PC-3 (cell line): ENCODE measurements around the gene NUP210L. TPM values are rescaled to one million over a fixed set of nuclear protein-coding genes. Genes with fewer than 3 reads are reported as not detected.

Experiments used
- ATAC-seq: fragments of 200-7000 bp; cut with Tn5 transposase; 2 replicates; pipeline ENCODE4 v1.9.1; 2020; ENCODE audit warnings: mild to moderate bottlenecking, moderate library complexity
- BruUV-seq: library from RNA; stranded (reverse); fragments of 400-500 nt; replicated peaks from 2 replicates; lab custom pipeline; 2021; lab: Mats Ljungman, UMichigan
- CTCF ChIA-PET: fragments of 300-600 bp; sonication (Branson Sonifier 250); formaldehyde crosslinking; loops from one replicate; lab custom pipeline; 2022; ENCODE audit warnings: antibody characterized with exemption; lab: Charles Lee
- POLR2A ChIA-PET: fragments of 300-600 bp; sonication (Branson Sonifier 250); formaldehyde crosslinking; loops from one replicate; lab custom pipeline; 2022; ENCODE audit warnings: antibody characterized with exemption; ENCODE audit not compliant: unreplicated experiment; lab: Charles Lee
- DNase-seq: peaks from one replicate; pipeline ENCODE4 v3.0.0-alpha.2; 2015
- H2AFZ ChIP-seq: fragments of 300-600 bp; sonication (generic); 2 replicates; pipeline ENCODE4 v1.6.0; 2016; ENCODE audit warnings: antibody characterized with exemption, low read length
- H3F3A ChIP-seq: fragments of 300-600 bp; sonication (generic); one replicate; pipeline ENCODE4 v1.6.0; 2017; ENCODE audit warnings: antibody characterized with exemption, low read length, control low read depth, mild to moderate bottlenecking; ENCODE audit not compliant: unreplicated experiment
- H3K27ac ChIP-seq: fragments of 300-600 bp; sonication (generic); 2 replicates; pipeline ENCODE4 v1.5.1; 2016; ENCODE audit warnings: mild to moderate bottlenecking, low read length
- H3K27me3 ChIP-seq: fragments of 300-600 bp; sonication (generic); 2 replicates; pipeline ENCODE4 v1.6.1; 2016; ENCODE audit warnings: low read length, mixed read lengths
- H3K36me3 ChIP-seq: fragments of 300-600 bp; sonication (generic); 2 replicates; pipeline ENCODE4 v1.6.1; 2016; ENCODE audit warnings: low read depth, mixed run types, low read length, mixed read lengths
- H3K4me1 ChIP-seq: fragments of 300-600 bp; sonication (generic); 2 replicates; pipeline ENCODE4 v1.5.1; 2016; ENCODE audit warnings: low read length; ENCODE audit not compliant: insufficient read depth
- H3K4me2 ChIP-seq: fragments of 300-600 bp; sonication (generic); 2 replicates; pipeline ENCODE4 v1.6.0; 2016; ENCODE audit warnings: low read length
- H3K4me3 ChIP-seq: fragments of 300-600 bp; sonication (generic); 2 replicates; pipeline ENCODE4 v1.5.1; 2016; ENCODE audit warnings: mild to moderate bottlenecking, low read length, mixed read lengths
- H3K79me2 ChIP-seq: fragments of 300-600 bp; sonication (generic); 2 replicates; pipeline ENCODE4 v1.6.1; 2017; ENCODE audit warnings: low read length, mixed read lengths
- H3K9ac ChIP-seq: fragments of 300-600 bp; sonication (generic); 2 replicates; pipeline ENCODE4 v1.6.0; 2016; ENCODE audit warnings: mild to moderate bottlenecking, low read length
- H3K9me2 ChIP-seq: fragments of 300-600 bp; sonication (generic); replicated peaks from 2 replicates; pipeline ENCODE4 v1.6.1; 2016; ENCODE audit warnings: mixed run types, low read length, mixed read lengths
- H3K9me3 ChIP-seq: fragments of 300-600 bp; sonication (generic); 2 replicates; pipeline ENCODE4 v1.6.1; 2016; ENCODE audit warnings: low read length, mixed read lengths
- H4K20me1 ChIP-seq: fragments of 300-600 bp; sonication (generic); 2 replicates; pipeline ENCODE4 v1.6.1; 2016; ENCODE audit warnings: low read length, mixed read lengths
- CTCF ChIP-seq: fragments of 300-600 bp; sonication (generic); conservative IDR thresholded peaks from 2 replicates; pipeline ENCODE4 v1.5.1; 2017; ENCODE audit warnings: antibody characterized with exemption, low read depth, mild to moderate bottlenecking, low read length
- EZH2 ChIP-seq: fragments of 300-600 bp; sonication (generic); IDR thresholded peaks from one replicate; pipeline ENCODE4 v1.6.1; 2017; ENCODE audit warnings: antibody characterized with exemption, mild to moderate bottlenecking, low read length; ENCODE audit not compliant: unreplicated experiment
- EZH2phosphoT487 ChIP-seq: fragments of 300-600 bp; sonication (generic); IDR thresholded peaks from 2 replicates; pipeline ENCODE4 v1.6.1; 2018; ENCODE audit warnings: mild to moderate bottlenecking, antibody characterized with exemption, low read length, borderline replicate concordance
- intact Hi-C: fragments of 100-400 bp; cut with micrococcal nuclease; formaldehyde crosslinking; loops from 2 replicates; pipeline ENCODE4 v1.9.0; 2023
- total RNA-seq: library from RNA; depleted of rRNA; stranded (reverse); fragments of >200 nt; gene quantifications from 2 replicates; pipeline ENCODE4 v1.2.3, GENCODE V29; 2014

Gene NUP210L
- total RNA-seq, 1 experiment from 2014 or later = 0.04 TPM

GRCh38 chr1:153978274-153978909 is 176.5 kb downstream of the NUP210L start:
- ChIA-PET POLR2A (interaction anchor here (0.6 to 1.7 kb wide), 4 partner anchors 11 to 441 kb away, joined by 4 to 13 read pairs (median 6); partner anchors contain the start of genes CREB3L4, RPS27 and SLC39A1), CTCF (interaction anchor here (1.9 to 2.4 kb wide), 2 partner anchors 8 to 32 kb away, joined by 6 to 8 read pairs; partner anchors contain the start of genes DENND4B and RAB13)
- Histone ChIP-seq H3K9me2 (no peaks in the 10 kb centered on the region), H3K4me3 (peak overlapping the region; percentile 79), H2AFZ (peak overlapping the region; percentile 94), H3K27me3 (no peaks in the 10 kb centered on the region), H3K27ac (no peak overlapping the region), H3F3A (no peaks in the 10 kb centered on the region), H3K4me1 (peaks cover 18% of the 10 kb centered on the region), H3K4me2 (peak overlapping the region; percentile 90), H4K20me1 (no peaks in the 10 kb centered on the region), H3K36me3 (peaks cover 20% of the 10 kb centered on the region), H3K9ac (peak overlapping the region; percentile 83), H3K79me2 (peaks cover 20% of the 10 kb centered on the region), H3K9me3 (no peaks in the 10 kb centered on the region)
- no peak for DNase-seq
- no TSS peak for BruUV-seq
- peak; percentile 2; the same call in 1 of the 2 replicates for ATAC-seq
- no peak for TF ChIP-seq EZH2phosphoT487
- TF ChIP-seq EZH2 = no peak
- no peak for TF ChIP-seq CTCF
- intact Hi-C loops = no loop called here

- ATAC-seq (peak; percentile 91), DNase-seq (peak; percentile 89)
- Histone ChIP-seq H2AFZ (peak within 1 kb of the TSS; percentile 94), H4K20me1 (no peaks in the 10 kb centered on the region), H3K79me2 (peaks cover 20% of the 10 kb centered on the region), H3K4me2 (peak within 1 kb of the TSS; percentile 90), H3F3A (no peaks in the 10 kb centered on the region), H3K4me1 (peaks cover 18% of the 10 kb centered on the region), H3K36me3 (peaks cover 22% of the 10 kb centered on the region), H3K27ac (peak within 1 kb of the TSS; percentile 8), H3K9ac (peak within 1 kb of the TSS; percentile 83), H3K9me2 (no peaks in the 10 kb centered on the region), H3K9me3 (no peaks in the 10 kb centered on the region), H3K27me3 (no peaks in the 10 kb centered on the region), H3K4me3 (peak within 1 kb of the TSS; percentile 79)
- TSS peak; percentile 73 for BruUV-seq
- intact Hi-C loops = loop anchor here (1.0 kb wide), 3 partner anchors 9 to 19 kb away; partner anchors contain the start of genes CRTC2 and RAB13
- ChIA-PET POLR2A (interaction anchor here (0.5 to 1.7 kb wide), 7 partner anchors 10 to 442 kb away, joined by 3 to 13 read pairs (median 8); partner anchors contain the start of genes CREB3L4, CRTC2 and RPS27), CTCF (interaction anchor here (0.5 to 2.4 kb wide), 5 partner anchors 9 to 190 kb away, joined by 3 to 8 read pairs (median 6); partner anchors contain the start of genes CREB3L4, DENND4B and RAB13)
- no peak for TF ChIP-seq CTCF
- TF ChIP-seq EZH2phosphoT487 = no peak
- no peak for TF ChIP-seq EZH2
Measured at GRCh38 chr1:153977250-153978240, 177.3 kb downstream of the NUP210L start, which contains the start of gene JTB. JTB (minus strand) TSS chr1:153977674; CDS start chr1:153977252, 422 bp downstream.
